Measurements from ENCODE around the gene LENG8. TPM values are rescaled to one million over a fixed set of nuclear protein-coding genes. Genes with fewer than 3 reads are reported as not detected.

LENG8 gene
- total RNA-seq, 2 donors from 2014 or later: 182 to 290 TPM

- Histone ChIP-seq H3K36me3 (replicated peaks in 1 of 2; ENCODE audit: insufficient read depth in 1 of 2, low read depth in 2 of 2) (no peaks in the 10 kb centered on the region), H3K9me3 (no peaks in the 10 kb centered on the region), H3K27ac (peak overlapping the region in 3 of 4 donors; percentile 41 to 80 (median 77)), H3K4me3 (no peak overlapping the region), H3K27me3 (peaks cover 0 to 14% of the 10 kb centered on the region in 2 donors), H3K4me1 (peaks cover 20% of the 10 kb centered on the region)
- 1 to 2% methylated on average over 22 to 28 of the region's 28 CpGs for WGBS, 2 donors
- intact Hi-C loops (cut with DNase I): no loop called here
- no peak for TF ChIP-seq POLR2A (IDR thresholded peaks at IDR 0.05)
- TF ChIP-seq CTCF (IDR thresholded peaks at IDR 0.05): no peak
- no peak for DNase-seq
- ATAC-seq: no peak
Observed at GRCh38 chr19:54415901-54416673, 32.9 kb upstream of the LENG8 start.

GRCh38 chr19:54416695-54417491 lies 32.1 kb upstream of the LENG8 start:
- no peak for TF ChIP-seq POLR2A (IDR thresholded peaks at IDR 0.05)
- TF ChIP-seq CTCF (IDR thresholded peaks at IDR 0.05): no peak
- Histone ChIP-seq H3K4me3 (no peak overlapping the region), H3K36me3 (replicated peaks in 1 of 2; ENCODE audit: insufficient read depth in 1 of 2, low read depth in 2 of 2) (no peaks in the 10 kb centered on the region), H3K27me3 (peaks cover 0 to 14% of the 10 kb centered on the region in 2 donors), H3K4me1 (peaks cover 20% of the 10 kb centered on the region), H3K27ac (peak overlapping the region in 3 of 4 donors; percentile 41 to 80 (median 77)), H3K9me3 (no peaks in the 10 kb centered on the region)
- no peak for DNase-seq
- WGBS, 2 donors: 29 to 61% methylated on average over 6 to 44 of the region's 44 CpGs
- no peak for ATAC-seq
- intact Hi-C loops (cut with DNase I): no loop called here

DNA sequence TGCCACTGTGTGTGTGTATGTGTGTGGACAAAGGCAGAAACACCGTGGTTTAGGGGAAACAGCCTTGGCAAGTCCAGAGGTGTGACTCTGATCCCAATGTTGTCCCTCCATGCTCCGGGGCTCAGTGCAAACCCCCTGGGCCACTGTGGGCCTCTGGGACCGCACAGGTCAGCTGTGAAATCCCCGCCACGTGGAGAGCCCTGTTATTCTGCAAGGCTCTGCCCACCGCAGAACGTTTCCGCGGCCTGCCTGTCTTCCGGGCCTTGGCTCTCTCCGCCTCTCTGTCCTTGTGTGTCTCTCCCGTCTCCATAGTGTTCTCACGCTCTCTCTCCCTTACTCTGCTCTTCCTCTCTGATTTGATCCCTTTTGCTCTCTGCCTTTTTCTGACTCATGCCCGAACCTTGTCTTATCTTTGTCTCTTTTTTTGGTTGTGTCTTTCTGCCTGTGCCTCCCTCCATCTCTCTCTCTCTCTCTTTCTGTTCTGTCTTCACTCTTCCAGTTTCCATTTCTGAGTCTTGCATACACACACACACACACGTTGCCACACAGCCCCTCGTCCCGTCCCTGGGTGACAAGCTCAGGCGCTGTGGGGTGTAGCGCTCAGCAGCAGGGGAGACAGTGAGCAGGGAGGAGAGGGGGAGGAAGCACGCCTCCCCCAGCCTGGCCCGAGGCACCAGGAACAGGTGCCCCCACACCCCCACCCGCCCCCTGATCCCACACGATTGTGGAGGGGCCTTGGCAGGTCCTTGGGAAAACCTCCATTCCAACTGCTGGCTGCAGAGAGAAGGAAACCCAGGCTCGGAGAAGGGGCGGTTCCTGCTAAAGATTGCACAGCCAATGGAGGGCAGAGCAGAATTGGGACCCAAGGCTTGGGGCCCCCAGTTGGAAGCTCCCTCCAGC lies 30.7 kb upstream of the LENG8 start:
- DNase-seq: no peak

More for the DNA sequence above, 30.7 kb upstream of the LENG8 start:
- TF ChIP-seq CTCF (IDR thresholded peaks at IDR 0.05) (no peak), POLR2A (IDR thresholded peaks at IDR 0.05) (peak in 1 of 3 donors; percentile 24)
- ATAC-seq: no peak
- Histone ChIP-seq H3K27ac (peak overlapping the region in 3 of 4 donors; percentile 73 to 87 (median 82)), H3K4me1 (peaks cover 20% of the 10 kb centered on the region), H3K36me3 (replicated peaks in 1 of 2; ENCODE audit: insufficient read depth in 1 of 2, low read depth in 2 of 2) (no peaks in the 10 kb centered on the region), H3K9me3 (no peaks in the 10 kb centered on the region), H3K4me3 (no peak overlapping the region), H3K27me3 (peaks cover 0 to 14% of the 10 kb centered on the region in 2 donors)
- WGBS, 2 donors: 25 to 33% methylated on average over 17 to 25 of the region's 25 CpGs
- intact Hi-C loops (cut with DNase I): no loop called here
